ENCODE measurements around the gene TEAD1. TPM values are rescaled to one million over a fixed set of nuclear protein-coding genes. Genes with fewer than 3 reads are reported as not detected.

The TEAD1 gene
- total RNA-seq, 1 donor from 2014 or later = 88.1 TPM

- TF ChIP-seq CTCF (IDR thresholded peaks at IDR 0.05; ENCODE audit: insufficient read depth, low read length, poor library complexity, severe bottlenecking) = no peak
- H3K27me3 ChIP-seq (ENCODE audit: control insufficient read depth, insufficient read depth, low read length) = no peaks in the 10 kb centered on the region
- no peak overlapping the region for H3K4me3 ChIP-seq (ENCODE audit: low read depth, low read length)
- peak; percentile 37 for DNase-seq (ENCODE audit: low read depth)
- no peaks in the 10 kb centered on the region for H3K36me3 ChIP-seq (ENCODE audit: control insufficient read depth, insufficient read depth, low read length)
These were observed 227.8 kb downstream of the TEAD1 start for GRCh38 chr11:12901874-12902481.

- no peak overlapping the region for H3K4me3 ChIP-seq (ENCODE audit: low read depth, low read length)
- no peak for TF ChIP-seq CTCF (IDR thresholded peaks at IDR 0.05; ENCODE audit: insufficient read depth, low read length, poor library complexity, severe bottlenecking)
- DNase-seq (ENCODE audit: low read depth) = no peak
- H3K36me3 ChIP-seq (ENCODE audit: control insufficient read depth, insufficient read depth, low read length) = no peaks in the 10 kb centered on the region
- no peaks in the 10 kb centered on the region for H3K27me3 ChIP-seq (ENCODE audit: control insufficient read depth, insufficient read depth, low read length)
These were observed 228.7 kb downstream of the TEAD1 start for GRCh38 chr11:12902791-12903486.

GRCh38 chr11:12905435-12905834 lies 231.2 kb downstream of the TEAD1 start:
- no peaks in the 10 kb centered on the region for H3K36me3 ChIP-seq (ENCODE audit: control insufficient read depth, insufficient read depth, low read length)

GRCh38 chr11:12906501-12906900 lies 232.3 kb downstream of the TEAD1 start:
- no peak for DNase-seq (ENCODE audit: low read depth)
- Histone ChIP-seq H3K27me3 (ENCODE audit: control insufficient read depth, insufficient read depth, low read length) (no peaks in the 10 kb centered on the region), H3K36me3 (ENCODE audit: control insufficient read depth, insufficient read depth, low read length) (no peaks in the 10 kb centered on the region), H3K4me3 (ENCODE audit: low read depth, low read length) (no peak overlapping the region)
- no peak for TF ChIP-seq CTCF (IDR thresholded peaks at IDR 0.05; ENCODE audit: insufficient read depth, low read length, poor library complexity, severe bottlenecking)

More at GRCh38 chr11:12905435-12905834, 231.2 kb downstream of the TEAD1 start:
- TF ChIP-seq CTCF (IDR thresholded peaks at IDR 0.05; ENCODE audit: insufficient read depth, low read length, poor library complexity, severe bottlenecking) = no peak
- H3K27me3 ChIP-seq (ENCODE audit: control insufficient read depth, insufficient read depth, low read length) = no peaks in the 10 kb centered on the region
- no peak for DNase-seq (ENCODE audit: low read depth)
- H3K4me3 ChIP-seq (ENCODE audit: low read depth, low read length) = no peak overlapping the region

- no peak for TF ChIP-seq CTCF (IDR thresholded peaks at IDR 0.05; ENCODE audit: insufficient read depth, low read length, poor library complexity, severe bottlenecking)
- no peak overlapping the region for H3K4me3 ChIP-seq (ENCODE audit: low read depth, low read length)
- no peaks in the 10 kb centered on the region for H3K36me3 ChIP-seq (ENCODE audit: control insufficient read depth, insufficient read depth, low read length)
- H3K27me3 ChIP-seq (ENCODE audit: control insufficient read depth, insufficient read depth, low read length) = no peaks in the 10 kb centered on the region
- DNase-seq (ENCODE audit: low read depth) = no peak
These were observed 235.7 kb downstream of the TEAD1 start for GRCh38 chr11:12909879-12910278.
